ENCODE measurements around the gene ZNF682.

ZNF682 gene

DNA sequence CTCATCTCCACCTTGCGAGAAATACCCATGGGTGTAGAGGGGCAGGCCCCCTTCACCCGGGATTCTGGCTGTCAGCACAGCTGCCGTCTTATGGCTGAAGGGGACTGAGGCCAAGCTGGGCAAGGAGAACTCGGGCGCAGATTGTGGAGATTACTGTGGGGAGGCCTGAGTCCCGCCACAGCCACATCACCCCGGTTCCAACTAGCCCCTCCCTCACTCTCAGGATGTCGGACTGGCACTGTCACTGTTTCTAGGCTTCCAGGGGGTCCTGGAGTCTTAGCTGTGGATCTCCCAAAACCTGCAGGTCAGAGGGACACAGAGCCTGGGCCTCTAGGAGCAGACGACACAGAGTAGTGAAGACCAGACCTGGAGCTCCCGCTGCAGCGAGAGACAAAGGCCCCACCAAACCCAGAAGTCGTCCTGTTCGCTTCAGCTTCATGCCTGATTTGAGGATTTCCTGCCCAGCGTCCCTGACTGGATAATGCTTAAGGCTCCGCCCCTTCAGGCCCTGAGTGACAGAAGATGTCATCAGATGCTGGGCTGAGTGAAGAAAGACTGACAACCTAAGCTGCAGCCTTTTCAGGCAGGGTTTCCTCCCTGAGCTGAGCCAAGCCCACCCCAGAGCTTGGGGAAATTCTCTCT is 82.8 kb downstream of the ZNF682 start:
- Histone ChIP-seq H3K9me3 (ENCODE audit: control insufficient read depth, insufficient read depth, low read length) (no peaks in the 10 kb centered on the region), H3K9ac (ENCODE audit: low read depth, low read length) (no peak overlapping the region), H3K4me1 (ENCODE audit: insufficient read depth, low read length) (no peaks in the 10 kb centered on the region), H3K36me3 (ENCODE audit: insufficient read depth, low read length) (no peaks in the 10 kb centered on the region)

DNA sequence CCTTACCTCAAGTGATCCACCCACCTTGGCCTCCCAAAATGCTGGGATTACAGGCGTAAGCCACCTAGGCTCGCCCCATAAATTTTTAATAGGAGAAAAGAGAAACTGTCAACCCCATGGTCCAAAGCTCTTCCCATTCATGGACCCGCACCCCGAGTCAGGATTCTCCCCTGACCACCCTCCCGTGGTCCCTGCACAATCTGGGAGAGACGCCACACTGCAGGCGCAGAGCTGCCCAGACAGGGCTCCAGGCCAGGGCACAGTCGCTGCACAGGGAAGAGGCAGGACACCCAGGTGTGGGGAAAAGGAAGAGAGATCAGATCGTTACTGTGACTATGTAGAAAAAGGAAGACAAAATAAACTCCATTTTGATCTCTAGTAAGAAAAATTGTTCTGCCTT is 84.1 kb downstream of the ZNF682 start:
- H3K9me3 ChIP-seq (ENCODE audit: control insufficient read depth, insufficient read depth, low read length): no peaks in the 10 kb centered on the region
- H3K36me3 ChIP-seq (ENCODE audit: insufficient read depth, low read length): no peaks in the 10 kb centered on the region
- H3K9ac ChIP-seq (ENCODE audit: low read depth, low read length): no peak overlapping the region
- H3K4me1 ChIP-seq (ENCODE audit: insufficient read depth, low read length): no peaks in the 10 kb centered on the region

Data from ES-I3 (cell line).